ENCODE measurements around the gene ZNF846.
A peak's percentile ranks its signal among the peaks of the same experiment; 100 is the strongest.
"Not testable (repeated sequence)": the region's sequence is repeated elsewhere in the genome, so short reads cannot be mapped to it uniquely, and the experiment has no call there.

The ZNF846 gene

GRCh38 chr19:9786342-9786741 lies 17.8 kb upstream of the ZNF846 start:
- ChIA-PET CTCF (interaction anchor here (2.8 kb wide), 1 partner anchor 161 kb away, joined by 38 read pairs; no protein-coding TSS in a partner anchor), POLR2A (no interaction called here)
- H3K4me3 ChIP-seq (ENCODE audit: low read depth, low read length): peak overlapping the region; percentile 94
- DNase-seq (ENCODE audit: low read depth, low spot score): no peak
- TF ChIP-seq CTCF (IDR thresholded peaks at IDR 0.05; ENCODE audit: insufficient read depth, low read length, missing control alignments): no peak

GRCh38 chr19:9785367-9786331 lies 17.1 kb upstream of the ZNF846 start:
- ChIA-PET CTCF (no interaction called here), POLR2A (interaction anchor here (0.6 kb wide), 2 partner anchors 13 to 125 kb away, joined by 3 to 4 read pairs; no protein-coding TSS in a partner anchor)
- no peak for TF ChIP-seq CTCF (IDR thresholded peaks at IDR 0.05; ENCODE audit: insufficient read depth, low read length, missing control alignments)
- H3K4me3 ChIP-seq (ENCODE audit: low read depth, low read length): peak overlapping the region; percentile 94
- no peak for DNase-seq (ENCODE audit: low read depth, low spot score)

GRCh38 chr19:9784163-9784496 lies 15.6 kb upstream of the ZNF846 start:
- CTCF ChIA-PET; POLR2A ChIA-PET; H3K4me3 ChIP-seq (ENCODE audit: low read depth, low read length); DNase-seq (ENCODE audit: low read depth, low spot score): not testable (repeated sequence)

- no peak for TF ChIP-seq CTCF (IDR thresholded peaks at IDR 0.05; ENCODE audit: insufficient read depth, low read length, missing control alignments)
- DNase-seq (ENCODE audit: low read depth, low spot score): no peak
- CTCF ChIA-PET: interaction anchor here (0.8 kb wide), 1 partner anchor 13 kb away, joined by 3 read pairs; no protein-coding TSS in a partner anchor
- POLR2A ChIA-PET: interaction anchor here (0.6 to 1.6 kb wide), 3 partner anchors 14 to 185 kb away, joined by 3 read pairs; partner anchors contain the start of gene ZNF846
- H3K4me3 ChIP-seq (ENCODE audit: low read depth, low read length): no peak overlapping the region
Observed at GRCh38 chr19:9782338-9782737, 13.8 kb upstream of the ZNF846 start.

GRCh38 chr19:9757544-9758501 lies 10.7 kb downstream of the ZNF846 start:
- no peak for TF ChIP-seq CTCF (IDR thresholded peaks at IDR 0.05; ENCODE audit: insufficient read depth, low read length, missing control alignments)
- no peak overlapping the region for H3K4me3 ChIP-seq (ENCODE audit: low read depth, low read length)
- POLR2A ChIA-PET: no interaction called here
- CTCF ChIA-PET: no interaction called here
- DNase-seq (ENCODE audit: low read depth, low spot score): no peak

- ChIA-PET CTCF (no interaction called here), POLR2A (no interaction called here)
- no peak overlapping the region for H3K4me3 ChIP-seq (ENCODE audit: low read depth, low read length)
- DNase-seq (ENCODE audit: low read depth, low spot score): no peak
- no peak for TF ChIP-seq CTCF (IDR thresholded peaks at IDR 0.05; ENCODE audit: insufficient read depth, low read length, missing control alignments)
Observed at GRCh38 chr19:9752701-9753443, 15.7 kb downstream of the ZNF846 start.
